Tibial artery (tissue), 4 donors: Measurements from ENCODE around the gene FXYD1.

Experiments
- DNase-seq, 2 donors: peaks; one replicate each; pipeline ENCODE4 v3.0.0-alpha.2; 2019
- H3K27ac ChIP-seq, 2 donors: fragments of 200-600 bp; sonication (generic) in 1 of 2; 1 replicate in 1 of 2; 2 replicates in 1 of 2; pipeline ENCODE4 v1.5.1; 2018 to 2019; ENCODE audit warnings: mild to moderate bottlenecking in 1 of 2
- H3K27me3 ChIP-seq, 2 donors: fragments of 200-600 bp; sonication (generic) in 1 of 2; one replicate each; pipeline versions ENCODE4 v1.5.1 to v1.6.0; 2016 to 2019
- H3K36me3 ChIP-seq, 3 donors: fragments of 200-600 bp; sonication (generic) in 2 of 3; one replicate each; pipeline ENCODE4 v1.5.1; 2016 to 2019; ENCODE audit warnings: mild to moderate bottlenecking in 2 of 3
- H3K4me1 ChIP-seq, 4 donors: fragments of 200-600 bp; sonication (generic) in 2 of 4; 1 replicate in 3 of 4; 2 replicates in 1 of 4; pipeline ENCODE4 v1.5.1; 2016 to 2019
- H3K4me3 ChIP-seq, 2 donors: fragments of 200-600 bp; sonication (generic) in 1 of 2; 1 replicate in 1 of 2; 2 replicates in 1 of 2; pipeline ENCODE4 v1.5.1; 2018 to 2019; ENCODE audit warnings: mild to moderate bottlenecking in 2 of 2
- H3K9me3 ChIP-seq, 3 donors: fragments of 200-600 bp; sonication (generic) in 1 of 3; one replicate each; pipeline ENCODE4 v1.5.1; 2016 to 2019
- CTCF ChIP-seq, 2 experiments: fragments of 200-600 bp in 1 of 2; fragments of 450-650 bp in 1 of 2; IDR thresholded peaks; one replicate each; pipeline ENCODE4 v1.5.1; 2017 to 2019; ENCODE audit warnings: antibody characterized with exemption in 2 of 2, mild to moderate bottlenecking in 1 of 2, moderate library complexity in 1 of 2
- intact Hi-C: fragments of 100-400 bp; cut with DNase I; formaldehyde crosslinking; loops from one replicate; pipeline ENCODE4 v1.15.0; 2023; ENCODE audit warnings: low total_unique reads

FXYD1 gene

GRCh38 chr19:35144259-35144599, 5.6 kb downstream of the FXYD1 start:
- H3K4me1 ChIP-seq: peaks cover 0 to 36% (median 23%) of the 10 kb centered on the region in 4 donors
- H3K36me3 ChIP-seq: no peaks in the 10 kb centered on the region
- no peak overlapping the region for H3K27ac ChIP-seq
- H3K27me3 ChIP-seq: no peaks in the 10 kb centered on the region
- H3K9me3 ChIP-seq: no peaks in the 10 kb centered on the region
- intact Hi-C loops: loop anchor here (5.0 kb wide), 1 partner anchor 77 kb away; no protein-coding TSS in a partner anchor
- no peak for TF ChIP-seq CTCF (IDR thresholded peaks at IDR 0.05)
- no peak overlapping the region for H3K4me3 ChIP-seq
- DNase-seq: no peak

- Histone ChIP-seq H3K9me3 (no peaks in the 10 kb centered on the region), H3K27ac (no peak overlapping the region), H3K4me3 (no peak overlapping the region), H3K36me3 (no peaks in the 10 kb centered on the region), H3K27me3 (no peaks in the 10 kb centered on the region), H3K4me1 (peaks cover 0 to 34% (median 20%) of the 10 kb centered on the region in 4 donors)
- TF ChIP-seq CTCF (IDR thresholded peaks at IDR 0.05): no peak
- intact Hi-C loops: loop anchor here (5.0 kb wide), 1 partner anchor 78 kb away; no protein-coding TSS in a partner anchor
- DNase-seq: no peak
These were observed 6.2 kb downstream of the FXYD1 start for GRCh38 chr19:35144600-35145436.

- H3K9me3 ChIP-seq: no peaks in the 10 kb centered on the region
- peaks cover 0 to 24% (median 8%) of the 10 kb centered on the region in 4 donors for H3K4me1 ChIP-seq
- no peak overlapping the region for H3K4me3 ChIP-seq
- intact Hi-C loops: no loop called here
- no peak for TF ChIP-seq CTCF (IDR thresholded peaks at IDR 0.05)
- no peak overlapping the region for H3K27ac ChIP-seq
- H3K27me3 ChIP-seq: peaks cover 0 to 13% of the 10 kb centered on the region in 2 donors
- no peak for DNase-seq
- no peaks in the 10 kb centered on the region for H3K36me3 ChIP-seq
These were observed 8.3 kb downstream of the FXYD1 start for GRCh38 chr19:35146746-35147459.

- Histone ChIP-seq H3K36me3 (no peaks in the 10 kb centered on the region), H3K27ac (no peak overlapping the region), H3K4me3 (no peak overlapping the region), H3K4me1 (peaks cover 0 to 20% (median 13%) of the 10 kb centered on the region in 4 donors), H3K9me3 (no peaks in the 10 kb centered on the region), H3K27me3 (peaks cover 0 to 28% of the 10 kb centered on the region in 2 donors)
- intact Hi-C loops: no loop called here
- TF ChIP-seq CTCF (IDR thresholded peaks at IDR 0.05): no peak
- no peak for DNase-seq
These were observed 10.8 kb downstream of the FXYD1 start for GRCh38 chr19:35149463-35149862.

- Histone ChIP-seq H3K4me1 (peaks cover 0 to 26% (median 20%) of the 10 kb centered on the region in 4 donors), H3K27me3 (peaks cover 0 to 38% of the 10 kb centered on the region in 2 donors), H3K27ac (no peak overlapping the region), H3K4me3 (no peak overlapping the region), H3K9me3 (no peaks in the 10 kb centered on the region), H3K36me3 (no peaks in the 10 kb centered on the region)
- TF ChIP-seq CTCF (IDR thresholded peaks at IDR 0.05): no peak
- intact Hi-C loops: no loop called here
- no peak for DNase-seq
These were observed 11.8 kb downstream of the FXYD1 start for GRCh38 chr19:35150445-35150844.
